Prostate gland (tissue), 2 donors: Measurements from ENCODE around the gene OR52L1. TPM values are rescaled to one million over a fixed set of nuclear protein-coding genes. Genes with fewer than 3 reads are reported as not detected.

Experiments used
- DNase-seq: peaks from one replicate; pipeline ENCODE4 v3.0.0-alpha.2; 2019; ENCODE audit warnings: low spot score
- H3K27ac ChIP-seq, 2 donors: fragments of 200-600 bp; sonication (generic); 2 replicates each; pipeline ENCODE4 v1.5.1; 2017 to 2019
- H3K27me3 ChIP-seq: fragments of 200-600 bp; sonication (generic); replicated peaks from 2 replicates; pipeline ENCODE4 v1.5.1; 2019; ENCODE audit not compliant: insufficient read depth
- H3K36me3 ChIP-seq, 2 donors: fragments of 200-600 bp; sonication (generic); 1 replicate in 1 of 2; 2 replicates in 1 of 2; pipeline versions ENCODE4 v1.5.1 to v1.8.1; 2017 to 2019
- H3K4me1 ChIP-seq: fragments of 200-600 bp; sonication (generic); replicated peaks from 2 replicates; pipeline ENCODE4 v1.5.1; 2019
- H3K4me3 ChIP-seq, 2 donors: fragments of 200-600 bp; sonication (generic); 2 replicates each; pipeline ENCODE4 v1.5.1; 2017 to 2019
- H3K9me3 ChIP-seq: fragments of 200-600 bp; sonication (generic); 2 replicates; pipeline ENCODE4 v1.5.1; 2017
- CTCF ChIP-seq, 4 experiments: fragments of 200-600 bp in 2 of 4; fragments of 450-650 bp in 2 of 4; sonication (generic) in 2 of 4; IDR thresholded peaks; 1 replicate in 3 of 4; 2 replicates in 1 of 4; pipeline ENCODE4 v1.5.1; 2016 to 2019; ENCODE audit warnings: antibody characterized with exemption in 4 of 4, mild to moderate bottlenecking in 2 of 4, moderate library complexity in 2 of 4
- POLR2A ChIP-seq: fragments of 450-650 bp; IDR thresholded peaks from one replicate; pipeline ENCODE4 v1.6.1; 2016; ENCODE audit warnings: antibody characterized with exemption, mild to moderate bottlenecking
- POLR2AphosphoS5 ChIP-seq: sonication (generic); formaldehyde crosslinking; IDR thresholded peaks from one replicate; pipeline ENCODE4 v1.6.1; 2017; ENCODE audit warnings: antibody characterized with exemption
- WGBS: methylation state at CpG from one replicate; pipeline ENCODE4 v1.1.5; 2018; 5-methylcytosine and 5-hydroxymethylcytosine counted together
- intact Hi-C: fragments of 100-400 bp; cut with DNase I; formaldehyde crosslinking; loops from one replicate; pipeline ENCODE4 v1.14.2; 2022
- total RNA-seq, 2 donors: library from RNA; depleted of rRNA; stranded (reverse); fragments of >200 nt; gene quantifications; one replicate each; pipeline ENCODE4 v1.1.0, GENCODE V29; 2016

OR52L1 gene
- total RNA-seq, 2 donors from 2014 or later, result not detected

GRCh38 chr11:6013042-6013441, 26.3 kb upstream of the OR52L1 start:
- WGBS, result 86% methylated on average over 3 of the region's 3 CpGs
- Histone ChIP-seq H3K36me3 (no peaks in the 10 kb centered on the region), H3K27me3 (no peaks in the 10 kb centered on the region), H3K27ac (no peak overlapping the region), H3K4me1 (no peaks in the 10 kb centered on the region), H3K9me3 (no peaks in the 10 kb centered on the region), H3K4me3 (no peak overlapping the region)
- TF ChIP-seq POLR2A (no peak), POLR2AphosphoS5 (no peak), CTCF (IDR thresholded peaks at IDR 0.05) (no peak)
- no peak for DNase-seq
- intact Hi-C loops, result no loop called here

- intact Hi-C loops, result no loop called here
- WGBS, result 80% methylated on average over 4 of the region's 4 CpGs
- no peak for DNase-seq
Observed at GRCh38 chr11:6012035-6012668, 25.4 kb upstream of the OR52L1 start.

GRCh38 chr11:6006846-6007245, 20.1 kb upstream of the OR52L1 start, which contains the start of gene OR56A4:
TSS of gene OR56A4 (minus strand) at chr11:6006946. CDS start at chr11:6002992, 3,954 bp downstream.
- no peaks in the 10 kb centered on the region for H3K36me3 ChIP-seq
- no peaks in the 10 kb centered on the region for H3K27me3 ChIP-seq
- TF ChIP-seq POLR2AphosphoS5 (no peak), POLR2A (no peak), CTCF (IDR thresholded peaks at IDR 0.05) (no peak)
- H3K27ac ChIP-seq, result no peak within 1 kb of the TSS
- DNase-seq, result no peak
- H3K9me3 ChIP-seq, result no peaks in the 10 kb centered on the region
- H3K4me1 ChIP-seq, result no peaks in the 10 kb centered on the region
- no peak within 1 kb of the TSS for H3K4me3 ChIP-seq
- intact Hi-C loops, result no loop called here

More at GRCh38 chr11:6012035-6012668, 25.4 kb upstream of the OR52L1 start:
- no peak for TF ChIP-seq POLR2A
- no peak for TF ChIP-seq CTCF (IDR thresholded peaks at IDR 0.05)
- no peak for TF ChIP-seq POLR2AphosphoS5
- Histone ChIP-seq H3K9me3 (no peaks in the 10 kb centered on the region), H3K4me3 (no peak overlapping the region), H3K27ac (no peak overlapping the region), H3K4me1 (no peaks in the 10 kb centered on the region), H3K27me3 (no peaks in the 10 kb centered on the region), H3K36me3 (no peaks in the 10 kb centered on the region)

GRCh38 chr11:6006395-6006794, 19.6 kb upstream of the OR52L1 start:
- no peaks in the 10 kb centered on the region for H3K27me3 ChIP-seq
- TF ChIP-seq CTCF (IDR thresholded peaks at IDR 0.05), result no peak
- TF ChIP-seq POLR2AphosphoS5, result no peak
- TF ChIP-seq POLR2A, result no peak
- H3K27ac ChIP-seq, result no peak overlapping the region
- intact Hi-C loops, result no loop called here
- H3K36me3 ChIP-seq, result no peaks in the 10 kb centered on the region
- no peaks in the 10 kb centered on the region for H3K4me1 ChIP-seq
- H3K4me3 ChIP-seq, result no peak overlapping the region
- no peaks in the 10 kb centered on the region for H3K9me3 ChIP-seq
- no peak for DNase-seq

GRCh38 chr11:6002202-6002699, 15.5 kb upstream of the OR52L1 start:
- no peak overlapping the region for H3K4me3 ChIP-seq
- H3K9me3 ChIP-seq, result no peaks in the 10 kb centered on the region
- no peak overlapping the region for H3K27ac ChIP-seq
- H3K27me3 ChIP-seq, result no peaks in the 10 kb centered on the region
- no peak for DNase-seq
- no peaks in the 10 kb centered on the region for H3K36me3 ChIP-seq
- TF ChIP-seq POLR2A (no peak), POLR2AphosphoS5 (no peak), CTCF (IDR thresholded peaks at IDR 0.05) (no peak)
- intact Hi-C loops, result no loop called here
- 86% methylated on average over 7 of the region's 7 CpGs for WGBS
- H3K4me1 ChIP-seq, result no peaks in the 10 kb centered on the region
